GM20000 (cell line): Measurements from ENCODE around the gene DCUN1D2.

Experiments
- DNase-seq: peaks from one replicate; pipeline ENCODE4 v3.0.0; 2012; ENCODE audit warnings: low spot score
- TF ChIP-seq, protein P1 (sequence below): IDR thresholded peaks from 2 replicates; pipeline ENCODE4 v1.5.1; 2012; ENCODE audit warnings: mild to moderate bottlenecking, control low read depth; ENCODE audit errors: extremely low read depth, missing control alignments

The DCUN1D2 gene

DNA sequence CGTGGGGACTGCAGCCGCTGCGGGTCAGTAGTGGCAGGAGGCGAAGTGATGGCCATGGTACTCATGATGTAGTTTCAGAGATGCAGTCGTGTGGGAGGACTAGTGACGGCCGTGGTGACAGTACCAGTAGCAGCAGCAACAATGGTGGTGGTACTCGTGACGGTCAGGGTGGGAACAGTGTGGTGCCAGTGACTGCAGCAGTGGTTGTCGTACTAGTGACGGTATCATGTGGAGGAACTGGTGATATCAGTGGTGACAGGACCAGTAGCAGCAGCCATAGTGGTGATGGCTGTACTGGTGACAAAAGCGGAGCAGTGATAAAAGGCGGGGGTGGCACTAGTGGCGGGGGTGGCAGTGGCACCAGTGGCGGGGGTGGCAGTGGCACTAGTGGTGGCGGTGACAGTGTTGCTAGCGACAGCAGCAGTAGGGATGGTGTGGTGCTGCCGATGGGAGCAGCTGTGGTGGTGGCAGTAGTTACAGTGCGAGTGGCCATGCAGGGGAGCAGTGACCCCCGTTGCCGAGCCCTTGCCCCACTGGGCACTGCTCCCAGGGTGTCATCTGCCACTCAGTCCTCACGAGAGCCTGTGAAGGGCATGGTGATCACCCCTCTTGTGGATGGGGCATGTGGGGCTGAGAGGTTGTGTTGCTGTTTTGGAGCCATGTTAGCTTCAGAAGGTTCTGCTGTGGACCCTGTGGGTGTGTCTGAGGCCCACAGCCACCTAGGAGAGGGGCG lies 60.0 kb downstream of the DCUN1D2 start:
- TF ChIP-seq, protein P1, sequence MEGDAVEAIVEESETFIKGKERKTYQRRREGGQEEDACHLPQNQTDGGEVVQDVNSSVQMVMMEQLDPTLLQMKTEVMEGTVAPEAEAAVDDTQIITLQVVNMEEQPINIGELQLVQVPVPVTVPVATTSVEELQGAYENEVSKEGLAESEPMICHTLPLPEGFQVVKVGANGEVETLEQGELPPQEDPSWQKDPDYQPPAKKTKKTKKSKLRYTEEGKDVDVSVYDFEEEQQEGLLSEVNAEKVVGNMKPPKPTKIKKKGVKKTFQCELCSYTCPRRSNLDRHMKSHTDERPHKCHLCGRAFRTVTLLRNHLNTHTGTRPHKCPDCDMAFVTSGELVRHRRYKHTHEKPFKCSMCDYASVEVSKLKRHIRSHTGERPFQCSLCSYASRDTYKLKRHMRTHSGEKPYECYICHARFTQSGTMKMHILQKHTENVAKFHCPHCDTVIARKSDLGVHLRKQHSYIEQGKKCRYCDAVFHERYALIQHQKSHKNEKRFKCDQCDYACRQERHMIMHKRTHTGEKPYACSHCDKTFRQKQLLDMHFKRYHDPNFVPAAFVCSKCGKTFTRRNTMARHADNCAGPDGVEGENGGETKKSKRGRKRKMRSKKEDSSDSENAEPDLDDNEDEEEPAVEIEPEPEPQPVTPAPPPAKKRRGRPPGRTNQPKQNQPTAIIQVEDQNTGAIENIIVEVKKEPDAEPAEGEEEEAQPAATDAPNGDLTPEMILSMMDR = no peak
- no peak for DNase-seq

DNA sequence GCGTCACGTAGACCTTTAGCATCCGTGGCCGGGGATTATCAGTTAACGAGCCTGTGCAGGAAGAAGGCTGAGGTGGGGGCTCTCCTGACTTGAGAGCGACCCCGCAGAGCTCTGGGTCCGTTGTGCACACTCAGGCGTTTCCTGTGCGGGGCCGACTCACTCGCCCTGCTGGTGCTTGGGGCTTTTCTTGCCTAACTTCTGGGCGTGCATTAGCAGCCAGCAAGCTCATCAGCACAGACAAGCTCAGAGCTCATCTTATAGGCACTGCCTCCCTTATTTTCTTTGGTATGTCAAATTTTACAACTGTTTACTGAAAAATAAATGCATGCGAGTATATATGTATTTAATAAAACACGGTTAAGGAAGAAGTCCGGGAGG lies 60.9 kb downstream of the DCUN1D2 start:
- TF ChIP-seq, protein P1 = no peak
- DNase-seq = no peak

DNA sequence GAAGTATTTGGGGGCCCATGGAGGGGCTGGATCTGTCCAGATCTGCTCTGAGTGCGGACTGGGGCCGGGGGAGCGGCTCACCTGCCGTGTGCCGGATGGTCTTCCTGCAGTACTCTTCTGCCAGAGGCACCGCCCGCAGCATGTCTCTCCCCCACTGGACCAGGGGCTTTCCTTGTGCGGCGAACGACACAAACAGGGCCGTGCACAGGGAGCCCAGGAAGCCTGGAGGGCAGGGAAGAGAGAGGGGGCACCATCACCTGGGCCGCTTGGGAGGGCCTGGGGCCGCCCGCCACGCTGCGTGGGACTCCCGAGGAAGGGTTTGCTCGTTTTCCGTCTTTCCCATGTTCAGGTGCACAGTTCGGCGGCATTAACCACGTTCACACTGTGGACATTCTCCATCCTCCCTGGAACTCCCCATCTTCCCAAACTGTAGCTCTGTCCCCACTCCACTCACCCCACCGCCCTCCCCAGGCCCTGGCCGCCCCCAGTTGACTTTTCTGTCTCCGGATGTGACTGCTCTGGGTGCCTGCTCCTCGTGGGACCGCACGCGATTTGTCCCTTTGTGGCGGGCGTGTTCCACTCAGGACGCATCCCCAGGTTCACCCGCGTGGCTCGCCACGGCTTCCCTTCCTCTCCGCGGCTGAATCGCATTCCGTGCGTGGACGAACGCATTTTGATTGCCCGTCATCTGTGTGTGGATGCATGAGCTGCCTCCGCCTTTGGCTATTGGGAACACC lies 61.5 kb downstream of the DCUN1D2 start:
- TF ChIP-seq, protein P1 = no peak
- no peak for DNase-seq

DNA sequence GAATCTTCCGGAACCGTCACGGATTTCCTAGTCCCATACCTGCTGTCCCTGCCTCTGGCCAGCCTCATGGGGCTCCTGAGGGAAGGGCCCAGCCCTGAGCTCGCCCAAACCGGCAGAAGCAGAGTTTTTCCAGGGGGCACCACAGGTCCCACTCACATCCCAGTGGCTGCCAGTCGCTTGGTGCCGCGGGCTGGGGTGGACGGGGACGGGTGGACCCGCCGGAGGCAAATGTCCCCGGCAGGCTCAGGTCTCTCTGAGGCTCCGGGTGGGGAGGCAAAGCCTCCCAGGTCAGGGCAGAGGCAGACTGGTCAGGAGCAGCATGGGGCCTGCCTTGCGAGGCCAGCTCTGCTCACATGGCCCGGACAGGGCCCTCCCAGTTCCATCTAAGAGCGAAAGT lies 62.0 kb downstream of the DCUN1D2 start:
- DNase-seq = no peak
- TF ChIP-seq, protein P1 = no peak

DNA sequence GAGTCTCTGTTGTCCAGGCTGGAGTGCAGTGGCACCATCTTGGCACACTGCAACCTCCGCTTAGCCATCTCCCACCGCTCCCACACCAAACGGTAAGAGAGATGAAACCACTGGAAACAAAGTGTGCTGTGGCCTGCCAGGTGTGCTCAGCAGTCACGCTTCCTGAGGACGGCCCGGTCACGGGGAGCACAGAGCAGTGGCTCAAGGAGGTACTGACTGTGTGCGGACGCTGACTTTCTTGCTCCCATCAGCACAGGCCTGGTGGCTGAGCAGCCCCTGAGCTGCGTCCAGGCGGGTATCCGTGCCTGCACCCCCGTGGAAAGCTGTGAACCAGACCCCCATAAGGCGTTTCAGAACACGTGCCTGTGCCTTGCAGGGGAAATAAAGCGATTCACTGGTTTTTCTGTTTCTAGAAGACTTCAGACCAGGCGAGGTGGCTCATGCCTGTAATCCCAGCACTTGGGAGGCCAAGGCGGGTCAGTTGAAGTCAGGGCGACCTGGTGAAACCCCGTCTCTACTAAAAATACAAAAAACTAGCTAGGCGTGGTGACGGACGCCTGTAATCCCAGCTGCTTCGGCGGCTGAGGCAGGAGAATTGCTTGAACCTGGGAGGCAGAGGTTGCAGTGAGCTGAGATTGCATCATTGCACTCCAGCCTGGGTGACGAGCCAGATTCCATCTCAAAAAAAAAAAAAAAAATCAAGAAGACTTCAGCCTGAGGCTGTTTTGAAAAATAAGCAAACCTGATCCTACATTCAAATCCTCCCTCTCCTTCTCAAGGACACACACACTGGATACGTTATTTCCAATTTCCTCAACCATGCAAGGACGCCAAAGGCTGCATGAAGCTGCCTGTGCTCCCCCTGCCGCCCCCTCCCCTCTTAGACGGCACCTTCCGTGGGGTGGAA lies 62.7 kb downstream of the DCUN1D2 start:
- DNase-seq = no peak
- TF ChIP-seq, protein P1 = no peak

DNA sequence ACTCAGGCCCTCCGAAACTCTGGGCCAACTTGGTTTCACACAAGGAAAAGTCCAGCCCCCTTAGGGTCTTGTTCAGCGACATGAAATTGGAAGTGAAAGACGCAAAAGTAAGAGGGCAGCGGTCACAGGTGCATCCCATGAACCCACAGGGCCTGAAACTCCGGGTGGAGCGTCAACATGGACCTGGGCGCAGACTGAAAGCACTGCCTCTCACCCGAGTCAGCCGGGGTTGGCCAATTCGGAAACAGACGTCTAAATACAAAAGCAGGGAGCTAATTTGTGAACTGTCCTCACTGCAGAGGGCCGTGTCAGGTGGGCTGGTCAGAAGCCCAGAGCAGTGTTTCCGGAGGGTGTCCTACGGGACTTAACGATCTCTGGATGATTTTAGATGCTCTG lies 63.9 kb downstream of the DCUN1D2 start:
- no peak for DNase-seq
- TF ChIP-seq, protein P1 = no peak
